Chondrocyte (in vitro differentiated cells): ENCODE results near the gene ANAPC13. TPM values are rescaled to one million over a fixed set of nuclear protein-coding genes. Genes with fewer than 3 reads are reported as not detected.

Source experiments
- DNase-seq: peaks from one replicate; pipeline ENCODE4 v3.0.0; 2021; ENCODE audit warnings: mixed read lengths, low spot score
- H3K27ac Mint-ChIP-seq: one replicate; pipeline ENCODE4 v1.8.0; 2021; ENCODE audit warnings: mild to moderate bottlenecking, moderate library complexity, mixed read lengths; ENCODE audit not compliant: unreplicated experiment
- H3K27me3 Mint-ChIP-seq: 2 replicates; pipeline ENCODE4 v1.8.0; 2021; ENCODE audit warnings: low read depth, mixed read lengths
- H3K36me3 Mint-ChIP-seq: 2 replicates; pipeline ENCODE4 v1.8.0; 2021; ENCODE audit warnings: low read depth, mixed read lengths
- H3K4me1 Mint-ChIP-seq: 2 replicates; pipeline ENCODE4 v1.8.0; 2021; ENCODE audit warnings: low read depth, mild to moderate bottlenecking, mixed read lengths
- H3K4me3 Mint-ChIP-seq: one replicate; pipeline ENCODE4 v1.8.0; 2021; ENCODE audit warnings: mild to moderate bottlenecking, moderate library complexity, mixed read lengths; ENCODE audit not compliant: unreplicated experiment
- H3K9me3 Mint-ChIP-seq: 2 replicates; pipeline ENCODE4 v1.8.0; 2021; ENCODE audit warnings: low read depth, mixed read lengths
- CTCF ChIP-seq: fragments of 200-600 bp; sonication (generic); IDR thresholded peaks from 2 replicates; pipeline ENCODE4 v1.5.0; 2021; ENCODE audit warnings: antibody characterized with exemption, mild to moderate bottlenecking, moderate library complexity
- total RNA-seq: library from RNA; stranded (reverse); gene quantifications from 3 replicates; pipeline ENCODE4 v1.2.1, GENCODE V29; 2021

The ANAPC13 gene
- total RNA-seq, 1 donor from 2014 or later = 86.0 TPM

- no peak for DNase-seq
- H3K4me3 Mint-ChIP-seq = no peak overlapping the region
- H3K36me3 Mint-ChIP-seq = peaks cover 22% of the 10 kb centered on the region
- peaks cover 33% of the 10 kb centered on the region for H3K4me1 Mint-ChIP-seq
- peaks cover 5% of the 10 kb centered on the region for H3K9me3 Mint-ChIP-seq
- no peak for TF ChIP-seq CTCF
- H3K27me3 Mint-ChIP-seq = no peaks in the 10 kb centered on the region
- H3K27ac Mint-ChIP-seq = no peak overlapping the region
Observed at GRCh38 chr3:134496471-134497071, 10.8 kb upstream of the ANAPC13 start.

GRCh38 chr3:134495980-134496379, 10.2 kb upstream of the ANAPC13 start:
- H3K36me3 Mint-ChIP-seq = peaks cover 22% of the 10 kb centered on the region
- no peak for DNase-seq
- peaks cover 5% of the 10 kb centered on the region for H3K9me3 Mint-ChIP-seq
- H3K4me1 Mint-ChIP-seq = peaks cover 30% of the 10 kb centered on the region
- no peak overlapping the region for H3K27ac Mint-ChIP-seq
- TF ChIP-seq CTCF = no peak
- H3K27me3 Mint-ChIP-seq = no peaks in the 10 kb centered on the region
- no peak overlapping the region for H3K4me3 Mint-ChIP-seq

GRCh38 chr3:134494495-134494894, 8.7 kb upstream of the ANAPC13 start:
- DNase-seq = no peak
- Mint-ChIP-seq H3K4me1 (peaks cover 26% of the 10 kb centered on the region), H3K27me3 (no peaks in the 10 kb centered on the region), H3K36me3 (peaks cover 22% of the 10 kb centered on the region), H3K4me3 (no peak overlapping the region), H3K27ac (no peak overlapping the region), H3K9me3 (peaks cover 5% of the 10 kb centered on the region)
- no peak for TF ChIP-seq CTCF

- H3K36me3 Mint-ChIP-seq = peaks cover 3% of the 10 kb centered on the region
- no peak for DNase-seq
- H3K27me3 Mint-ChIP-seq = no peaks in the 10 kb centered on the region
- H3K4me3 Mint-ChIP-seq = peak overlapping the region; percentile 92
- peak overlapping the region; percentile 84 for H3K27ac Mint-ChIP-seq
- peaks cover 51% of the 10 kb centered on the region for H3K4me1 Mint-ChIP-seq
- H3K9me3 Mint-ChIP-seq = no peaks in the 10 kb centered on the region
- no peak for TF ChIP-seq CTCF
Observed at GRCh38 chr3:134487406-134487805, 1.6 kb upstream of the ANAPC13 start.

GRCh38 chr3:134486577-134487041, 824 bp upstream of the ANAPC13 start:
- no peak for TF ChIP-seq CTCF
- DNase-seq = no peak
- H3K4me3 Mint-ChIP-seq = peak overlapping the region; percentile 92
- H3K27me3 Mint-ChIP-seq = no peaks in the 10 kb centered on the region
- peaks cover 55% of the 10 kb centered on the region for H3K4me1 Mint-ChIP-seq
- no peaks in the 10 kb centered on the region for H3K9me3 Mint-ChIP-seq
- H3K36me3 Mint-ChIP-seq = peaks cover 3% of the 10 kb centered on the region
- H3K27ac Mint-ChIP-seq = peak overlapping the region; percentile 100
